Upper lobe of left lung (tissue), 6 donors: Measurements from ENCODE around the gene CABS1. TPM values are rescaled to one million over a fixed set of nuclear protein-coding genes. Genes with fewer than 3 reads are reported as not detected.

Experiments used
- ATAC-seq, 2 donors: fragments of 200-7000 bp; cut with Tn5 transposase; one replicate each; pipeline ENCODE4 v1.9.1; 2022; ENCODE audit warnings: mild to moderate bottlenecking in 2 of 2, moderate library complexity in 2 of 2; ENCODE audit not compliant: low FRiP score in 2 of 2
- DNase-seq, 2 donors: peaks; one replicate each; pipeline ENCODE4 v3.0.0-alpha.2; 2019 to 2020
- H3K27ac ChIP-seq, 4 donors: fragments of 200-600 bp; sonication (generic); one replicate each; pipeline ENCODE4 v1.5.1; 2016 to 2019
- H3K27me3 ChIP-seq, 4 donors: fragments of 200-600 bp; sonication (generic); one replicate each; pipeline ENCODE4 v1.5.1; 2017 to 2019
- H3K36me3 ChIP-seq, 4 donors: fragments of 200-600 bp; sonication (generic); one replicate each; pipeline ENCODE4 v1.5.1; 2016 to 2019
- H3K4me1 ChIP-seq, 4 donors: fragments of 200-600 bp; sonication (generic); one replicate each; pipeline ENCODE4 v1.5.1; 2018 to 2019
- H3K4me3 ChIP-seq, 4 donors: fragments of 200-600 bp; sonication (generic); one replicate each; pipeline ENCODE4 v1.5.1; 2017 to 2019; ENCODE audit warnings: mild to moderate bottlenecking in 2 of 4, moderate library complexity in 1 of 4
- H3K9me3 ChIP-seq, 4 donors: fragments of 200-600 bp; sonication (generic); one replicate each; pipeline ENCODE4 v1.5.1; 2018 to 2019
- CTCF ChIP-seq, 6 experiments: fragments of 450-650 bp in 4 of 6; fragments of 200-600 bp in 2 of 6; sonication (generic) in 2 of 6; IDR thresholded peaks; one replicate each; pipeline ENCODE4 v1.5.1; 2016 to 2019; ENCODE audit warnings: antibody characterized with exemption in 6 of 6
- EP300 ChIP-seq, 4 donors: sonication (generic); formaldehyde crosslinking; IDR thresholded peaks; one replicate each; pipeline ENCODE4 v1.5.1; 2017; ENCODE audit warnings: antibody characterized with exemption in 4 of 4, control low read depth in 2 of 4
- POLR2A ChIP-seq, 4 donors: fragments of 450-650 bp; IDR thresholded peaks; one replicate each; pipeline ENCODE4 v1.5.1; 2016 to 2017; ENCODE audit warnings: antibody characterized with exemption in 4 of 4, mild to moderate bottlenecking in 2 of 4
- POLR2AphosphoS5 ChIP-seq, 2 donors: sonication (generic); formaldehyde crosslinking; IDR thresholded peaks; one replicate each; pipeline ENCODE4 v1.5.1; 2017; ENCODE audit warnings: antibody characterized with exemption in 2 of 2
- WGBS, 2 donors: methylation state at CpG; one replicate each; pipeline ENCODE4 v1.1.5; 2017 to 2018; 5-methylcytosine and 5-hydroxymethylcytosine counted together
- total RNA-seq, 6 donors: library from RNA; depleted of rRNA in 4 of 6; stranded (reverse); fragments of >200 nt in 4 of 6; gene quantifications; one replicate each; pipeline versions ENCODE4 v1.1.0 to v1.2.1, GENCODE V29; 2016 to 2021
- donor health status: DM: no; HTN: no; CAD: no; lungs with moderate emphysema.
- donor health status: DM: no; HTN: yes; CAD: no; lungs with severe emphysema.

The CABS1 gene
- total RNA-seq, 6 donors from 2014 or later, result not detected

- no peaks in the 10 kb centered on the region for H3K9me3 ChIP-seq
- H3K4me3 ChIP-seq, result no peak overlapping the region
- no peak for DNase-seq
- no peak for ATAC-seq
- H3K27me3 ChIP-seq, result no peaks in the 10 kb centered on the region
- H3K27ac ChIP-seq, result no peak overlapping the region
- TF ChIP-seq POLR2A (IDR thresholded peaks at IDR 0.05) (no peak), POLR2AphosphoS5 (IDR thresholded peaks at IDR 0.05) (no peak), EP300 (IDR thresholded peaks at IDR 0.05) (no peak), CTCF (IDR thresholded peaks at IDR 0.05) (no peak)
- H3K36me3 ChIP-seq, result no peaks in the 10 kb centered on the region
- H3K4me1 ChIP-seq, result no peaks in the 10 kb centered on the region
Measured at GRCh38 chr4:70313736-70314135, 21.0 kb upstream of the CABS1 start.

GRCh38 chr4:70315928-70316327 is 18.9 kb upstream of the CABS1 start:
- H3K4me3 ChIP-seq, result no peak overlapping the region
- no peaks in the 10 kb centered on the region for H3K27me3 ChIP-seq
- WGBS, 2 donors, result 0 to 44% methylated on average over 1 of the region's 1 CpG
- TF ChIP-seq POLR2A (IDR thresholded peaks at IDR 0.05) (no peak), CTCF (IDR thresholded peaks at IDR 0.05) (no peak), EP300 (IDR thresholded peaks at IDR 0.05) (no peak), POLR2AphosphoS5 (IDR thresholded peaks at IDR 0.05) (no peak)
- H3K9me3 ChIP-seq, result no peaks in the 10 kb centered on the region
- H3K27ac ChIP-seq, result no peak overlapping the region
- no peaks in the 10 kb centered on the region for H3K4me1 ChIP-seq
- DNase-seq (no peak), ATAC-seq (no peak)
- no peaks in the 10 kb centered on the region for H3K36me3 ChIP-seq

GRCh38 chr4:70326052-70326451 is 8.7 kb upstream of the CABS1 start:
- Histone ChIP-seq H3K36me3 (no peaks in the 10 kb centered on the region), H3K4me1 (no peaks in the 10 kb centered on the region), H3K27ac (no peak overlapping the region), H3K9me3 (no peaks in the 10 kb centered on the region), H3K4me3 (no peak overlapping the region), H3K27me3 (no peaks in the 10 kb centered on the region)
- TF ChIP-seq EP300 (IDR thresholded peaks at IDR 0.05) (no peak), CTCF (IDR thresholded peaks at IDR 0.05) (no peak), POLR2AphosphoS5 (IDR thresholded peaks at IDR 0.05) (no peak), POLR2A (IDR thresholded peaks at IDR 0.05) (no peak)
- WGBS, 2 donors, result 78 to 88% methylated on average over 2 of the region's 2 CpGs
- no peak for DNase-seq
- no peak for ATAC-seq

GRCh38 chr4:70336043-70336442 is 1.3 kb downstream of the CABS1 start:
- no peak for TF ChIP-seq POLR2AphosphoS5 (IDR thresholded peaks at IDR 0.05)
- no peak for TF ChIP-seq CTCF (IDR thresholded peaks at IDR 0.05)
- no peak for TF ChIP-seq POLR2A (IDR thresholded peaks at IDR 0.05)
- TF ChIP-seq EP300 (IDR thresholded peaks at IDR 0.05), result no peak
- 88% methylated on average over 5 of the region's 5 CpGs for WGBS, 2 donors
- H3K4me3 ChIP-seq, result no peak overlapping the region
- H3K27ac ChIP-seq, result no peak overlapping the region
- no peaks in the 10 kb centered on the region for H3K27me3 ChIP-seq
- no peaks in the 10 kb centered on the region for H3K9me3 ChIP-seq
- no peaks in the 10 kb centered on the region for H3K36me3 ChIP-seq
- DNase-seq (no peak), ATAC-seq (no peak)
- no peaks in the 10 kb centered on the region for H3K4me1 ChIP-seq

- H3K27ac ChIP-seq, result no peak overlapping the region
- no peaks in the 10 kb centered on the region for H3K9me3 ChIP-seq
- TF ChIP-seq CTCF (IDR thresholded peaks at IDR 0.05) (no peak), POLR2AphosphoS5 (IDR thresholded peaks at IDR 0.05) (no peak), POLR2A (IDR thresholded peaks at IDR 0.05) (no peak), EP300 (IDR thresholded peaks at IDR 0.05) (no peak)
- H3K27me3 ChIP-seq, result no peaks in the 10 kb centered on the region
- no peaks in the 10 kb centered on the region for H3K4me1 ChIP-seq
- ATAC-seq (no peak), DNase-seq (no peak)
- H3K36me3 ChIP-seq, result no peaks in the 10 kb centered on the region
- WGBS, 2 donors, result 63 to 69% methylated on average over 1 of the region's 1 CpG
- no peak overlapping the region for H3K4me3 ChIP-seq
Measured at GRCh38 chr4:70337886-70338420, 3.2 kb downstream of the CABS1 start.
